Esophagus muscularis mucosa (tissue), 4 donors: ENCODE data around the gene GRIFIN. TPM values are rescaled to one million over a fixed set of nuclear protein-coding genes. Genes with fewer than 3 reads are reported as not detected.

Experiments used
- DNase-seq: peaks from one replicate; pipeline ENCODE4 v3.0.0-alpha.2; 2017; ENCODE audit errors: extremely low spot score
- H3K27ac ChIP-seq, 4 donors: fragments of 200-600 bp; sonication (generic); replicated peaks in 1 of 4; 1 replicate in 3 of 4; 2 replicates in 1 of 4; pipeline ENCODE4 v1.5.1; 2016 to 2019; ENCODE audit warnings: mild to moderate bottlenecking in 1 of 4
- H3K27me3 ChIP-seq, 4 donors: fragments of 200-600 bp; sonication (generic); one replicate each; pipeline versions ENCODE4 v1.5.1 to v1.6.0; 2016 to 2019
- H3K36me3 ChIP-seq, 4 donors: fragments of 200-600 bp; sonication (generic); one replicate each; pipeline ENCODE4 v1.5.1; 2016 to 2019
- H3K4me1 ChIP-seq, 4 donors: fragments of 200-600 bp; sonication (generic); one replicate each; pipeline ENCODE4 v1.5.1; 2016 to 2019
- H3K4me3 ChIP-seq, 4 donors: fragments of 200-600 bp; sonication (generic); 1 replicate in 2 of 4; 2 replicates in 2 of 4; pipeline ENCODE4 v1.5.1; 2016 to 2019; ENCODE audit warnings: mild to moderate bottlenecking in 4 of 4, moderate library complexity in 1 of 4
- H3K9me3 ChIP-seq, 4 donors: fragments of 200-600 bp; sonication (generic); 1 replicate in 3 of 4; 2 replicates in 1 of 4; pipeline ENCODE4 v1.5.1; 2016 to 2019
- EP300 ChIP-seq: sonication (generic); formaldehyde crosslinking; IDR thresholded peaks from one replicate; pipeline ENCODE4 v1.6.1; 2017; ENCODE audit warnings: antibody characterized with exemption
- POLR2A ChIP-seq: fragments of 450-650 bp; IDR thresholded peaks from one replicate; pipeline ENCODE4 v1.6.1; 2017; ENCODE audit warnings: antibody characterized with exemption, moderate library complexity, mild to moderate bottlenecking, low read depth
- POLR2AphosphoS5 ChIP-seq, 2 donors: sonication (generic); formaldehyde crosslinking; IDR thresholded peaks; one replicate each; pipeline ENCODE4 v1.6.1; 2017; ENCODE audit warnings: antibody characterized with exemption in 2 of 2
- WGBS: methylation state at CpG from one replicate; pipeline ENCODE4 v1.1.5; 2018; 5-methylcytosine and 5-hydroxymethylcytosine counted together
- intact Hi-C: fragments of 100-400 bp; cut with DNase I; formaldehyde crosslinking; loops from one replicate; pipeline ENCODE4 v1.15.1; 2023
- total RNA-seq, 4 donors: library from RNA; depleted of rRNA; stranded (reverse); fragments of >200 nt; gene quantifications; one replicate each; pipeline versions ENCODE4 v1.1.0 to v1.2.1, GENCODE V29; 2016
- TF ChIP-seq, protein P1 (sequence below), 3 experiments: fragments of 200-600 bp in 2 of 3; fragments of 450-650 bp in 1 of 3; sonication (generic) in 2 of 3; IDR thresholded peaks; one replicate each; pipeline ENCODE4 v1.5.1; 2017 to 2019; ENCODE audit warnings: antibody characterized with exemption in 3 of 3, mild to moderate bottlenecking in 2 of 3, moderate library complexity in 1 of 3

GRIFIN gene
- total RNA-seq, 4 donors from 2014 or later, result not detected

DNA sequence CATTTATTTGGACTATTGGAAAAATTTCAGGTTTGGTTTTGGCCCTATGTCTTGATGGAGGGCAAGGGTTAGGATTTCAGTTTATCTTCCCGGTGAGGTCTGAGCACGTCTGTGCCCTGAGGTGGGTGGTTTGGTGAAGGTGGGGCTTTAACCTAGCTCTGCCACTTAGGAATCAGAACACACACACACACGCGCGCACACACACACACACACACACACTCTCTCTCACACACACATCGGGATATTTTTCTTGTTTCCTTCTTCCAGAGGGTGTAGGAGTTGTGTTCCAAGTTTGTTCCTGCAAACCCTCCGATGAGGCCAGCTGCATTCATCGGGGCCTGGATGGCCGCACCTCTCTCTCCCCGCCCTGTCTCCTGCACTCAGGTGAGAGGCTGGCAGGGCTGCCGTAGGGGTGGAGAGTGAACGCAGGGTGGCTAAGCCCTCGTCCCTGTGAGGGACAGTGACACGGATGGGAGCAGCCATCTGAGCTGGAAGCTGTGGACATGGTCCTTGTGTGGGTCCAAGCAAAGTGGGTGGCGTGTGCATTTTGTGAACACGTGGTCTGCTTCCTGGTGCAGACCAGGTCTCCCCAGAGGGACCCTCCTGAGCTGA lies 38.6 kb downstream of the GRIFIN start:
- H3K36me3 ChIP-seq, result peaks cover 15 to 61% (median 40%) of the 10 kb centered on the region in 4 donors
- H3K4me3 ChIP-seq, result no peak overlapping the region
- TF ChIP-seq, protein P1, sequence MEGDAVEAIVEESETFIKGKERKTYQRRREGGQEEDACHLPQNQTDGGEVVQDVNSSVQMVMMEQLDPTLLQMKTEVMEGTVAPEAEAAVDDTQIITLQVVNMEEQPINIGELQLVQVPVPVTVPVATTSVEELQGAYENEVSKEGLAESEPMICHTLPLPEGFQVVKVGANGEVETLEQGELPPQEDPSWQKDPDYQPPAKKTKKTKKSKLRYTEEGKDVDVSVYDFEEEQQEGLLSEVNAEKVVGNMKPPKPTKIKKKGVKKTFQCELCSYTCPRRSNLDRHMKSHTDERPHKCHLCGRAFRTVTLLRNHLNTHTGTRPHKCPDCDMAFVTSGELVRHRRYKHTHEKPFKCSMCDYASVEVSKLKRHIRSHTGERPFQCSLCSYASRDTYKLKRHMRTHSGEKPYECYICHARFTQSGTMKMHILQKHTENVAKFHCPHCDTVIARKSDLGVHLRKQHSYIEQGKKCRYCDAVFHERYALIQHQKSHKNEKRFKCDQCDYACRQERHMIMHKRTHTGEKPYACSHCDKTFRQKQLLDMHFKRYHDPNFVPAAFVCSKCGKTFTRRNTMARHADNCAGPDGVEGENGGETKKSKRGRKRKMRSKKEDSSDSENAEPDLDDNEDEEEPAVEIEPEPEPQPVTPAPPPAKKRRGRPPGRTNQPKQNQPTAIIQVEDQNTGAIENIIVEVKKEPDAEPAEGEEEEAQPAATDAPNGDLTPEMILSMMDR (IDR thresholded peaks at IDR 0.05), result no peak
- TF ChIP-seq POLR2A (no peak), POLR2AphosphoS5 (IDR thresholded peaks at IDR 0.05) (no peak), EP300 (no peak)
- peaks cover 0 to 15% (median 5%) of the 10 kb centered on the region in 4 donors for H3K4me1 ChIP-seq
- peak overlapping the region in 1 of 4 donors; percentile 34 for H3K27ac ChIP-seq
- intact Hi-C loops, result no loop called here
- 90% methylated on average over 16 of the region's 16 CpGs for WGBS
- no peaks in the 10 kb centered on the region for H3K27me3 ChIP-seq
- H3K9me3 ChIP-seq, result no peaks in the 10 kb centered on the region
- DNase-seq, result no peak

- Histone ChIP-seq H3K36me3 (peaks cover 18 to 64% (median 45%) of the 10 kb centered on the region in 4 donors), H3K9me3 (no peaks in the 10 kb centered on the region), H3K27me3 (no peaks in the 10 kb centered on the region), H3K27ac (no peak overlapping the region), H3K4me3 (no peak overlapping the region), H3K4me1 (peaks cover 0 to 15% (median 5%) of the 10 kb centered on the region in 4 donors)
- TF ChIP-seq POLR2AphosphoS5 (IDR thresholded peaks at IDR 0.05), result no peak
- TF ChIP-seq, protein P1 (IDR thresholded peaks at IDR 0.05), result no peak
- no peak for TF ChIP-seq EP300
- no peak for TF ChIP-seq POLR2A
- intact Hi-C loops, result no loop called here
- DNase-seq, result no peak
- WGBS, result 95% methylated on average over 9 of the region's 9 CpGs
Observed at GRCh38 chr7:2437136-2437535, 39.1 kb downstream of the GRIFIN start.

GRCh38 chr7:2436341-2437104 lies 39.7 kb downstream of the GRIFIN start:
- 86% methylated on average over 25 of the region's 25 CpGs for WGBS
- no peak for DNase-seq
- Histone ChIP-seq H3K27me3 (no peaks in the 10 kb centered on the region), H3K4me1 (peaks cover 0 to 15% (median 5%) of the 10 kb centered on the region in 4 donors), H3K9me3 (no peaks in the 10 kb centered on the region), H3K4me3 (no peak overlapping the region), H3K36me3 (peaks cover 18 to 65% (median 46%) of the 10 kb centered on the region in 4 donors), H3K27ac (no peak overlapping the region)
- TF ChIP-seq, protein P1 (IDR thresholded peaks at IDR 0.05), result no peak
- no peak for TF ChIP-seq EP300
- no peak for TF ChIP-seq POLR2A
- TF ChIP-seq POLR2AphosphoS5 (IDR thresholded peaks at IDR 0.05), result no peak
- intact Hi-C loops, result no loop called here

DNA sequence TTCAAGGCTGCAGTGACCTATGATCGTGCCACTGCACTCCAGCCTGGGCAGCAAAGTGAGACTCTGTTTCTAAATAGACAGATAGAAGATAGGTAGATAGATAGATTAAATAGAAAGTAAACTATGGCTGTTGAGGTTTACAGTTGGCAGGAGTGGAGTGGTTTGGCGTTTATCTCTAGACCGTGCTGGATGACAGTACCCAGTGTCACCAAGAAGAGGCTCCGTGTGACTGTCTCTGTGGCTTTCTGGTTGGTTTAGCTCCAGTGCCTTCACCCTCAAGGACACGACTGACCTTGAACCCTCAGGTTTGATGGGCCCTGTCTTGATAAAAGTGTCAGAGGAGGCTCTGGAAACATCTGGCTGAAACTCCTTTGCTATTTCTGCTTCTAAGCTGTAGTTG lies 41.1 kb downstream of the GRIFIN start:
- no peak for DNase-seq
- no peak overlapping the region for H3K4me3 ChIP-seq
- TF ChIP-seq POLR2AphosphoS5 (IDR thresholded peaks at IDR 0.05), result no peak
- TF ChIP-seq, protein P1 (IDR thresholded peaks at IDR 0.05), result no peak
- TF ChIP-seq EP300, result no peak
- no peak for TF ChIP-seq POLR2A
- peaks cover 0 to 12% (median 0%) of the 10 kb centered on the region in 4 donors for H3K9me3 ChIP-seq
- H3K27me3 ChIP-seq, result no peaks in the 10 kb centered on the region
- intact Hi-C loops, result no loop called here
- peaks cover 18 to 65% (median 46%) of the 10 kb centered on the region in 4 donors for H3K36me3 ChIP-seq
- peaks cover 0 to 15% (median 5%) of the 10 kb centered on the region in 4 donors for H3K4me1 ChIP-seq
- H3K27ac ChIP-seq, result no peak overlapping the region
- WGBS, result 92% methylated on average over 5 of the region's 5 CpGs
